GM23338 (cell line): ENCODE data around the gene ALOX5AP. TPM values are rescaled to one million over a fixed set of nuclear protein-coding genes. Genes with fewer than 3 reads are reported as not detected.

ENCODE experiments used
- ATAC-seq: fragments of 200-7000 bp; cut with Tn5 transposase; 3 replicates; pipeline ENCODE4 v1.9.1; 2020
- DNase-seq: peaks from one replicate; pipeline ENCODE4 v3.0.0-alpha.2; 2015; ENCODE audit warnings: low spot score
- H2AFZ ChIP-seq: fragments of 200-600 bp; sonication (generic); 2 replicates; pipeline ENCODE4 v1.8.0; 2016; ENCODE audit warnings: antibody characterized with exemption, mild to moderate bottlenecking, moderate library complexity
- H3F3A ChIP-seq: fragments of 200-600 bp; sonication (generic); replicated peaks from 2 replicates; pipeline ENCODE4 v1.8.0; 2017; ENCODE audit warnings: antibody characterized with exemption, mixed run types, low read depth
- H3K27ac ChIP-seq: fragments of 200-600 bp; sonication (generic); 2 replicates; pipeline ENCODE4 v1.6.1; 2016; ENCODE audit warnings: low read depth
- H3K27me3 ChIP-seq: fragments of 200-600 bp; sonication (generic); 2 replicates; pipeline ENCODE4 v1.8.0; 2016; ENCODE audit warnings: mild to moderate bottlenecking, mixed run types, moderate library complexity; ENCODE audit not compliant: insufficient read depth
- H3K36me3 ChIP-seq: fragments of 200-600 bp; sonication (generic); 2 replicates; pipeline ENCODE4 v1.8.0; 2016; ENCODE audit warnings: mild to moderate bottlenecking; ENCODE audit not compliant: insufficient read depth
- H3K4me1 ChIP-seq: fragments of 200-600 bp; sonication (generic); 2 replicates; pipeline ENCODE4 v1.8.0; 2016; ENCODE audit warnings: mild to moderate bottlenecking, moderate library complexity; ENCODE audit not compliant: insufficient read depth
- H3K4me2 ChIP-seq: fragments of 200-600 bp; sonication (generic); 2 replicates; pipeline ENCODE4 v1.7.1; 2017; ENCODE audit warnings: mixed run types
- H3K4me3 ChIP-seq: fragments of 200-600 bp; sonication (generic); 2 replicates; pipeline ENCODE4 v1.6.1; 2016; ENCODE audit warnings: mixed run types
- H3K79me2 ChIP-seq: fragments of 200-600 bp; sonication (generic); replicated peaks from 2 replicates; pipeline ENCODE4 v1.8.0; 2017; ENCODE audit warnings: mild to moderate bottlenecking; ENCODE audit not compliant: insufficient read depth
- H3K9me2 ChIP-seq: fragments of 200-600 bp; sonication (generic); 2 replicates; pipeline ENCODE4 v1.8.0; 2017; ENCODE audit not compliant: insufficient read depth
- H4K20me1 ChIP-seq: fragments of 200-600 bp; sonication (generic); replicated peaks from 2 replicates; pipeline ENCODE4 v1.8.0; 2017; ENCODE audit warnings: mild to moderate bottlenecking; ENCODE audit not compliant: insufficient read depth
- H3K27ac Mint-ChIP-seq: 2 replicates; pipeline ENCODE4 v1.8.0; 2020; ENCODE audit warnings: inconsistent platforms, mild to moderate bottlenecking, moderate library complexity, mixed read lengths
- H3K27me3 Mint-ChIP-seq: 3 replicates; pipeline ENCODE4 v1.8.0; 2022; ENCODE audit warnings: low read depth, mild to moderate bottlenecking, moderate library complexity, mixed read lengths, inconsistent platforms; ENCODE audit not compliant: insufficient read depth, poor library complexity
- H3K36me3 Mint-ChIP-seq: 3 replicates; pipeline ENCODE4 v1.8.0; 2021; ENCODE audit warnings: low read depth, mild to moderate bottlenecking, inconsistent platforms, moderate library complexity, mixed read lengths
- H3K4me1 Mint-ChIP-seq: 3 replicates; pipeline ENCODE4 v1.8.0; 2020; ENCODE audit warnings: mild to moderate bottlenecking, inconsistent platforms, mixed read lengths
- H3K4me3 Mint-ChIP-seq: 3 replicates; pipeline ENCODE4 v1.8.0; 2021; ENCODE audit warnings: moderate library complexity, mild to moderate bottlenecking, inconsistent platforms, mixed read lengths
- H3K9me3 Mint-ChIP-seq: 3 replicates; pipeline ENCODE4 v1.8.0; 2020; ENCODE audit warnings: moderate library complexity, mild to moderate bottlenecking, inconsistent platforms, mixed read lengths
- CREB1 ChIP-seq: fragments of 250-450 bp; sonication (Bioruptor Pico); IDR thresholded peaks from 2 replicates; pipeline ENCODE4 v1.5.0; 2020; ENCODE audit warnings: low read depth, mild to moderate bottlenecking, moderate library complexity
- CTCF ChIP-seq, 2 experiments: fragments of 200-600 bp in 1 of 2; sonication (generic) in 1 of 2; conservative IDR thresholded peaks; 2 replicates each; pipeline versions ENCODE4 v1.5.1 to v1.6.1; 2016 to 2017; ENCODE audit warnings: antibody characterized with exemption in 2 of 2, low read depth in 2 of 2, mild to moderate bottlenecking in 2 of 2, moderate library complexity in 1 of 2
- ETS1 ChIP-seq: IDR thresholded peaks from 2 replicates; pipeline ENCODE4 v1.6.1; 2016; ENCODE audit warnings: antibody characterized with exemption
- EZH2phosphoT487 ChIP-seq: fragments of 200-600 bp; sonication (generic); IDR thresholded peaks from one replicate; pipeline ENCODE4 v1.8.1; 2018; ENCODE audit warnings: antibody characterized with exemption; ENCODE audit not compliant: unreplicated experiment
- NANOG ChIP-seq: IDR thresholded peaks from 2 replicates; pipeline ENCODE4 v1.6.1; 2016; ENCODE audit warnings: antibody characterized with exemption, borderline replicate concordance
- POLR2AphosphoS5 ChIP-seq: IDR thresholded peaks from 2 replicates; pipeline ENCODE4 v1.6.1; 2016; ENCODE audit warnings: antibody characterized with exemption, low read depth
- ZNF114 ChIP-seq: fragments of 250-450 bp; sonication (Bioruptor Pico); IDR thresholded peaks from 2 replicates; pipeline ENCODE4 v1.5.0; 2020; ENCODE audit warnings: mild to moderate bottlenecking, moderate library complexity
- ZNF462 ChIP-seq: fragments of 250-450 bp; sonication (Bioruptor Pico); IDR thresholded peaks from 2 replicates; pipeline ENCODE4 v1.5.0; 2020; ENCODE audit warnings: mild to moderate bottlenecking, moderate library complexity
- polyA plus RNA-seq: library from polyadenylated mRNA; unstranded; fragments of >200 nt; fragmentation: Nextera tagmentation; extraction: Ambion mirVana; gene quantifications from 2 replicates; pipeline ENCODE4 v1.2.1, GENCODE V29; 2016
- total RNA-seq: library from RNA; depleted of rRNA; stranded (reverse); fragments of >200 nt; shearing (Covaris generic); gene quantifications from 2 replicates; pipeline ENCODE4 v1.2.3, GENCODE V29; 2014

Gene ALOX5AP
- total and polyA plus RNA-seq, 2 experiments from 2014 or later: 0.23 TPM; not detected in 1

- Mint-ChIP-seq H3K27me3 (no peaks in the 10 kb centered on the region), H3K27ac (no peak overlapping the region), H3K4me1 (no peaks in the 10 kb centered on the region), H3K9me3 (no peaks in the 10 kb centered on the region), H3K36me3 (no peaks in the 10 kb centered on the region), H3K4me3 (no peak overlapping the region)
- no peak for ATAC-seq
- Histone ChIP-seq H3K4me3 (no peak overlapping the region), H3K9me2 (0 out of 2 replicates have a peak, but pooled peaks cover 7% of the 10 kb centered on the region), H4K20me1 (no peaks in the 10 kb centered on the region), H3K79me2 (no peaks in the 10 kb centered on the region), H3K4me1 (no peaks in the 10 kb centered on the region), H3K27me3 (no peaks in the 10 kb centered on the region), H3K27ac (no peak overlapping the region), H2AFZ (no peak overlapping the region), H3F3A (no peaks in the 10 kb centered on the region), H3K4me2 (no peak overlapping the region), H3K36me3 (no peaks in the 10 kb centered on the region)
- TF ChIP-seq NANOG: no peak
- TF ChIP-seq ZNF462 (CRISPR knock-in tag): no peak
- no peak for DNase-seq
These were observed 15.8 kb upstream of the ALOX5AP start for GRCh38 chr13:30719525-30719914.

- H3K27ac ChIP-seq: no peak overlapping the region
- no peak for ATAC-seq
These were observed 15.0 kb upstream of the ALOX5AP start for GRCh38 chr13:30720172-30720869.

More at GRCh38 chr13:30720172-30720869, 15.0 kb upstream of the ALOX5AP start:
- Histone ChIP-seq H3K4me1 (no peaks in the 10 kb centered on the region), H3K36me3 (no peaks in the 10 kb centered on the region), H3K4me2 (no peak overlapping the region), H3K4me3 (no peak overlapping the region), H2AFZ (no peak overlapping the region), H3K9me2 (0 out of 2 replicates have a peak, but pooled peaks cover 7% of the 10 kb centered on the region), H4K20me1 (no peaks in the 10 kb centered on the region), H3K27me3 (no peaks in the 10 kb centered on the region), H3F3A (no peaks in the 10 kb centered on the region), H3K79me2 (no peaks in the 10 kb centered on the region)
- Mint-ChIP-seq H3K27me3 (no peaks in the 10 kb centered on the region), H3K27ac (no peak overlapping the region), H3K36me3 (no peaks in the 10 kb centered on the region), H3K4me1 (no peaks in the 10 kb centered on the region), H3K9me3 (no peaks in the 10 kb centered on the region), H3K4me3 (no peak overlapping the region)
- DNase-seq: no peak
- TF ChIP-seq CTCF (conservative IDR thresholded peaks at IDR 0.05; ENCODE audit: low read depth in 2 of 2) (no peak), ZNF114 (CRISPR knock-in tag) (no peak), NANOG (no peak), POLR2AphosphoS5 (no peak), CREB1 (no peak), ETS1 (no peak), EZH2phosphoT487 (no peak)
